ENCODE measurements around the gene HMGB2.

Gene HMGB2

GRCh38 chr4:173332963-173333657, 1.0 kb downstream of the HMGB2 start:
- TF ChIP-seq SIN3A (IDR thresholded peaks at IDR 0.05; ENCODE audit: borderline replicate concordance, insufficient read depth, low read length), result no peak
- no peak for TF ChIP-seq POLR2AphosphoS5 (IDR thresholded peaks at IDR 0.05; ENCODE audit: low read depth, low read length)
- TF ChIP-seq FOXP2 (optimal IDR thresholded peaks at IDR 0.05; ENCODE audit: borderline replicate concordance, extremely low read depth, extremely low read length, insufficient read depth), result no peak
- TF ChIP-seq TAF1 (IDR thresholded peaks at IDR 0.05; ENCODE audit: borderline replicate concordance, insufficient read depth, low read length), result no peak
- no peak for TF ChIP-seq REST (IDR thresholded peaks at IDR 0.05; ENCODE audit: insufficient read depth in 1 of 2, low read depth in 2 of 2, low read length in 2 of 2)

GRCh38 chr4:173332021-173332487, 2.1 kb downstream of the HMGB2 start:
- TF ChIP-seq POLR2AphosphoS5 (IDR thresholded peaks at IDR 0.05; ENCODE audit: low read depth, low read length) (no peak), TAF1 (IDR thresholded peaks at IDR 0.05; ENCODE audit: borderline replicate concordance, insufficient read depth, low read length) (no peak), FOXP2 (optimal IDR thresholded peaks at IDR 0.05; ENCODE audit: borderline replicate concordance, extremely low read depth, extremely low read length, insufficient read depth) (no peak), SIN3A (IDR thresholded peaks at IDR 0.05; ENCODE audit: borderline replicate concordance, insufficient read depth, low read length) (no peak), REST (IDR thresholded peaks at IDR 0.05; ENCODE audit: insufficient read depth in 1 of 2, low read depth in 2 of 2, low read length in 2 of 2) (no peak)

- TF ChIP-seq TAF1 (IDR thresholded peaks at IDR 0.05; ENCODE audit: borderline replicate concordance, insufficient read depth, low read length) (no peak), POLR2AphosphoS5 (IDR thresholded peaks at IDR 0.05; ENCODE audit: low read depth, low read length) (no peak), FOXP2 (optimal IDR thresholded peaks at IDR 0.05; ENCODE audit: borderline replicate concordance, extremely low read depth, extremely low read length, insufficient read depth) (no peak), SIN3A (IDR thresholded peaks at IDR 0.05; ENCODE audit: borderline replicate concordance, insufficient read depth, low read length) (no peak), REST (IDR thresholded peaks at IDR 0.05; ENCODE audit: insufficient read depth in 1 of 2, low read depth in 2 of 2, low read length in 2 of 2) (no peak)
Observed at GRCh38 chr4:173330590-173330989, 3.6 kb downstream of the HMGB2 start.

- TF ChIP-seq TAF1 (IDR thresholded peaks at IDR 0.05; ENCODE audit: borderline replicate concordance, insufficient read depth, low read length) (no peak), POLR2AphosphoS5 (IDR thresholded peaks at IDR 0.05; ENCODE audit: low read depth, low read length) (no peak), SIN3A (IDR thresholded peaks at IDR 0.05; ENCODE audit: borderline replicate concordance, insufficient read depth, low read length) (no peak), REST (IDR thresholded peaks at IDR 0.05; ENCODE audit: insufficient read depth in 1 of 2, low read depth in 2 of 2, low read length in 2 of 2) (no peak), FOXP2 (optimal IDR thresholded peaks at IDR 0.05; ENCODE audit: borderline replicate concordance, extremely low read depth, extremely low read length, insufficient read depth) (no peak)
Observed at GRCh38 chr4:173328236-173328901, 5.8 kb downstream of the HMGB2 start.

Data from PFSK-1 (cell line).